ENCODE measurements around the gene VGLL1. TPM values are rescaled to one million over a fixed set of nuclear protein-coding genes. Genes with fewer than 3 reads are reported as not detected.

The VGLL1 gene
- polyA plus RNA-seq, 1 of the 3 experiments (the other 2 are of a cell fraction) = not detected

- peak overlapping the region; percentile 71 for H3K4me2 ChIP-seq
- no peak for TF ChIP-seq RCOR1 (IDR thresholded peaks at IDR 0.05; ENCODE audit: low read length)
- no peak for TF ChIP-seq CHD2 (IDR thresholded peaks at IDR 0.05; ENCODE audit: low read length, partially characterized antibody)
- no peak for TF ChIP-seq MXI1 (IDR thresholded peaks at IDR 0.05; ENCODE audit: low read depth, low read length)
- TF ChIP-seq RFX5 (IDR thresholded peaks at IDR 0.05; ENCODE audit: low read length) = no peak
- no peak for TF ChIP-seq EP300 (IDR thresholded peaks at IDR 0.05; ENCODE audit: borderline replicate concordance in 1 of 2, low read depth in 1 of 2, low read length in 1 of 2)
- TF ChIP-seq POLR2AphosphoS5 (IDR thresholded peaks at IDR 0.05; ENCODE audit: low read depth, low read length) = no peak
- TF ChIP-seq USF2 (IDR thresholded peaks at IDR 0.05; ENCODE audit: borderline replicate concordance, low read depth, low read length) = no peak
- no peak for TF ChIP-seq EZH2phosphoT487 (IDR thresholded peaks at IDR 0.05; ENCODE audit: borderline replicate concordance, low read depth)
- no peak for TF ChIP-seq SMC3 (IDR thresholded peaks at IDR 0.05; ENCODE audit: low read depth, low read length)
- H2AFZ ChIP-seq (ENCODE audit: low read depth) = peak overlapping the region; percentile 93
- no peaks in the 10 kb centered on the region for H3K9me3 ChIP-seq
- peaks cover 0 to 2% of the 10 kb centered on the region in 2 experiments; a peak in 2 of 4 replicates for H3K4me1 ChIP-seq (ENCODE audit: control insufficient read depth in 1 of 2, insufficient read depth in 2 of 2, low read depth in 1 of 2, low read length in 1 of 2)
- DNase-seq = no peak
- H4K20me1 ChIP-seq (ENCODE audit: insufficient read depth) = no peaks in the 10 kb centered on the region
- no peaks in the 10 kb centered on the region for H3K27me3 ChIP-seq (ENCODE audit: insufficient read depth)
- no peaks in the 10 kb centered on the region for H3K9me2 ChIP-seq
- CTCF ChIA-PET = no interaction called here
- no peaks in the 10 kb centered on the region for H3F3A ChIP-seq (replicated peaks; ENCODE audit: insufficient read depth)
- H3K36me3 ChIP-seq (replicated peaks in 1 of 2; ENCODE audit: control insufficient read depth in 1 of 2, insufficient read depth in 2 of 2, low read length in 1 of 2) = peaks cover under 1 to 16% of the 10 kb centered on the region in 2 experiments
- POLR2A ChIA-PET = interaction anchor here (0.6 kb wide), 1 partner anchor 595 kb away, joined by 3 read pairs; no protein-coding TSS in a partner anchor
- peaks cover 21% of the 10 kb centered on the region for H3K79me2 ChIP-seq (ENCODE audit: insufficient read depth)
- H3K27ac ChIP-seq (ENCODE audit: low read depth in 2 of 2, low read length in 1 of 2) = peak overlapping the region; percentile 86 to 87
- WGBS (ENCODE audit: low lambda C conversion rate) = 26% methylated on average over 13 of the region's 13 CpGs
- H3K9ac ChIP-seq = peak overlapping the region; percentile 81
- H3K4me3 ChIP-seq (ENCODE audit: low read depth in 2 of 2, low read length in 1 of 2) = peak overlapping the region; percentile 59 to 64
Observed at GRCh38 chrX:136496186-136496763, 35.7 kb upstream of the VGLL1 start.

GRCh38 chrX:136496764-136497555 is 35.1 kb upstream of the VGLL1 start:
- ChIA-PET POLR2A (interaction anchor here (0.6 kb wide), 2 partner anchors 418 to 594 kb away, joined by 3 to 4 read pairs; no protein-coding TSS in a partner anchor), CTCF (interaction anchor here (0.8 kb wide), 1 partner anchor 79 kb away, joined by 3 read pairs; no protein-coding TSS in a partner anchor)
- Histone ChIP-seq H3K9ac (peak overlapping the region; percentile 81), H3K4me1 (ENCODE audit: control insufficient read depth in 1 of 2, insufficient read depth in 2 of 2, low read depth in 1 of 2, low read length in 1 of 2) (peaks cover 0 to 2% of the 10 kb centered on the region in 2 experiments; a peak in 2 of 4 replicates), H3K4me2 (peak overlapping the region; percentile 71), H3K27me3 (ENCODE audit: insufficient read depth) (no peaks in the 10 kb centered on the region), H3K9me2 (no peaks in the 10 kb centered on the region), H3K27ac (ENCODE audit: low read depth in 2 of 2, low read length in 1 of 2) (peak overlapping the region; percentile 87 to 91), H3K4me3 (ENCODE audit: low read depth in 2 of 2, low read length in 1 of 2) (peak overlapping the region; percentile 59 to 64), H3K9me3 (no peaks in the 10 kb centered on the region), H3K36me3 (replicated peaks in 1 of 2; ENCODE audit: control insufficient read depth in 1 of 2, insufficient read depth in 2 of 2, low read length in 1 of 2) (peaks cover 7 to 22% of the 10 kb centered on the region in 2 experiments), H3K79me2 (ENCODE audit: insufficient read depth) (peaks cover 21% of the 10 kb centered on the region), H2AFZ (ENCODE audit: low read depth) (peak overlapping the region; percentile 93), H4K20me1 (ENCODE audit: insufficient read depth) (no peaks in the 10 kb centered on the region), H3F3A (replicated peaks; ENCODE audit: insufficient read depth) (no peaks in the 10 kb centered on the region)
- DNase-seq = peak; percentile 87
- peak; percentile 80 for TF ChIP-seq YY1 (IDR thresholded peaks at IDR 0.05; ENCODE audit: low read depth)
- TF ChIP-seq ZBTB33 (IDR thresholded peaks at IDR 0.05; ENCODE audit: borderline replicate concordance, low read depth) = no peak
- 44% methylated on average over 53 of the region's 111 CpGs for WGBS (ENCODE audit: low lambda C conversion rate)
